Esophagus squamous epithelium (tissue), 5 donors: ENCODE measurements around the gene ANKRD28. TPM values are rescaled to one million over a fixed set of nuclear protein-coding genes. Genes with fewer than 3 reads are reported as not detected.

Experiments
- DNase-seq: peaks from one replicate; lab custom pipeline; 2025; lab: John Stamatoyannopoulos, UW
- H3K27ac ChIP-seq, 4 donors: fragments of 200-600 bp; sonication (generic); one replicate each; pipeline ENCODE4 v1.5.1; 2016 to 2019; ENCODE audit warnings: mild to moderate bottlenecking in 1 of 4
- H3K27me3 ChIP-seq, 4 donors: fragments of 200-600 bp; sonication (generic); 1 replicate in 3 of 4; 2 replicates in 1 of 4; pipeline versions ENCODE4 v1.5.1 to v1.6.0; 2017 to 2021; ENCODE audit warnings: antibody characterized with exemption in 1 of 4
- H3K36me3 ChIP-seq, 3 donors: fragments of 200-600 bp; sonication (generic); one replicate each; pipeline ENCODE4 v1.5.1; 2016 to 2019
- H3K4me1 ChIP-seq, 3 donors: fragments of 200-600 bp; sonication (generic); one replicate each; pipeline ENCODE4 v1.5.1; 2017 to 2019
- H3K4me3 ChIP-seq, 4 donors: fragments of 200-600 bp; sonication (generic); 1 replicate in 3 of 4; 2 replicates in 1 of 4; pipeline ENCODE4 v1.5.1; 2016 to 2019; ENCODE audit warnings: mild to moderate bottlenecking in 2 of 4, moderate library complexity in 1 of 4
- H3K9me3 ChIP-seq, 3 donors: fragments of 200-600 bp; sonication (generic); one replicate each; pipeline ENCODE4 v1.5.1; 2016 to 2019
- POLR2A ChIP-seq, 4 donors: fragments of 450-650 bp; IDR thresholded peaks; one replicate each; pipeline ENCODE4 v1.6.1; 2017; ENCODE audit warnings: antibody characterized with exemption in 4 of 4, mild to moderate bottlenecking in 4 of 4, moderate library complexity in 3 of 4
- WGBS, 2 donors: methylation state at CpG; one replicate each; pipeline ENCODE4 v1.1.5; 2018; 5-methylcytosine and 5-hydroxymethylcytosine counted together
- intact Hi-C: fragments of 100-400 bp; cut with DNase I; formaldehyde crosslinking; loops from one replicate; pipeline ENCODE4 v1.15.0; 2022
- total RNA-seq, 4 donors: library from RNA; depleted of rRNA; stranded (reverse); fragments of >200 nt; gene quantifications; one replicate each; pipeline ENCODE4 v1.1.0, GENCODE V29; 2016
- TF ChIP-seq, protein P1 (sequence below), 6 experiments: fragments of 450-650 bp in 4 of 6; fragments of 200-600 bp in 2 of 6; sonication (generic) in 2 of 6; IDR thresholded peaks; one replicate each; pipeline ENCODE4 v1.5.1; 2016 to 2019; ENCODE audit warnings: antibody characterized with exemption in 6 of 6, mild to moderate bottlenecking in 4 of 6, moderate library complexity in 4 of 6
- donor health status: DM: yes; HTN: yes; CAD: no.

ANKRD28 gene
- total RNA-seq, 4 donors from 2014 or later, result 20.8 to 49.6 (median 31.8) TPM

DNA sequence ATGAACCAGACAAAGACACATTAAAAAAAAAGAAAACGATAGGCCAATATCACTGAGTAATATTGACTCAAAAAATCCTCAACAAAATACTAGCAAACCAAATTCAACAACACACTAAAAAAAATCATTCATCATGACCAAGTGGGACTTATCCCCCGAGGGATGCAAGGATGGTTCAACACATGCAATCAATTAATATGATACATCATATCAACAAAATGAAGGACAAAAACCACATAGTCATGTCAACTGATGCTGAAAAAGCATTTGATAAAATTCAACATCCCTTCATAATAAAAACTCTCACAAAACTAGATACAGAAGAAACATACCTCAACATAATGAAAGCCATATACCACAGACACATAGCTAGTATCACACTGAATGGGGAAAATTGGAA is 41.8 kb upstream of the ANKRD28 start:
- H3K9me3 ChIP-seq, result peaks cover 0 to 7% (median 0%) of the 10 kb centered on the region in 3 donors
- H3K4me1 ChIP-seq, result no peaks in the 10 kb centered on the region
- no peak overlapping the region for H3K27ac ChIP-seq
- 79 to 100% methylated on average over 2 of the region's 2 CpGs for WGBS, 2 donors
- no peaks in the 10 kb centered on the region for H3K36me3 ChIP-seq
- no peak for TF ChIP-seq POLR2A (IDR thresholded peaks at IDR 0.05)
- TF ChIP-seq, protein P1, sequence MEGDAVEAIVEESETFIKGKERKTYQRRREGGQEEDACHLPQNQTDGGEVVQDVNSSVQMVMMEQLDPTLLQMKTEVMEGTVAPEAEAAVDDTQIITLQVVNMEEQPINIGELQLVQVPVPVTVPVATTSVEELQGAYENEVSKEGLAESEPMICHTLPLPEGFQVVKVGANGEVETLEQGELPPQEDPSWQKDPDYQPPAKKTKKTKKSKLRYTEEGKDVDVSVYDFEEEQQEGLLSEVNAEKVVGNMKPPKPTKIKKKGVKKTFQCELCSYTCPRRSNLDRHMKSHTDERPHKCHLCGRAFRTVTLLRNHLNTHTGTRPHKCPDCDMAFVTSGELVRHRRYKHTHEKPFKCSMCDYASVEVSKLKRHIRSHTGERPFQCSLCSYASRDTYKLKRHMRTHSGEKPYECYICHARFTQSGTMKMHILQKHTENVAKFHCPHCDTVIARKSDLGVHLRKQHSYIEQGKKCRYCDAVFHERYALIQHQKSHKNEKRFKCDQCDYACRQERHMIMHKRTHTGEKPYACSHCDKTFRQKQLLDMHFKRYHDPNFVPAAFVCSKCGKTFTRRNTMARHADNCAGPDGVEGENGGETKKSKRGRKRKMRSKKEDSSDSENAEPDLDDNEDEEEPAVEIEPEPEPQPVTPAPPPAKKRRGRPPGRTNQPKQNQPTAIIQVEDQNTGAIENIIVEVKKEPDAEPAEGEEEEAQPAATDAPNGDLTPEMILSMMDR (IDR thresholded peaks at IDR 0.05), result no peak
- DNase-seq, result no peak
- H3K27me3 ChIP-seq, result no peaks in the 10 kb centered on the region
- no peak overlapping the region for H3K4me3 ChIP-seq
- intact Hi-C loops, result no loop called here

DNA sequence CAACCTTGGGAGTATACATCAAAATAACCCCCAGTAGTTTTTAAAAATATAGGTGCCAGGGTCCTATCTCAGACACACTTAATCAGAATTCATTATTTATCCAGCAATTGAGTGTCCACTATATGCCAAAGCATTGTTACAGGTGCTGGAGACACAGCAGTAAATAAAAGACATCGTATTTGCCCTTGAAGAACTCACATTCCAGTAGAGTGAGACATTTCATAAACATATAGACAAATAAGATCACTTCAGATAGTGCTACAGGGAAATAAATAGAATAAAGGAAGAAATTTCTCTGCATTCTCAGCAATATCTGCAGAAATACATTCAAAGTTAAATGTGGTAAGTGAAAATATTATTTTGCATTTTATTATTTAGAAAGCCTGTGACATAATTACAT is 34.1 kb upstream of the ANKRD28 start:
- TF ChIP-seq, protein P1 (IDR thresholded peaks at IDR 0.05), result no peak
- no peak for TF ChIP-seq POLR2A (IDR thresholded peaks at IDR 0.05)
- no peak overlapping the region for H3K27ac ChIP-seq
- no peak overlapping the region for H3K4me3 ChIP-seq
- H3K4me1 ChIP-seq, result no peaks in the 10 kb centered on the region
- no peak for DNase-seq
- intact Hi-C loops, result no loop called here
- no peaks in the 10 kb centered on the region for H3K36me3 ChIP-seq
- H3K27me3 ChIP-seq, result no peaks in the 10 kb centered on the region
- WGBS, 2 donors, result 56 to 63% methylated on average over 1 of the region's 1 CpG
- H3K9me3 ChIP-seq, result no peaks in the 10 kb centered on the region

DNA sequence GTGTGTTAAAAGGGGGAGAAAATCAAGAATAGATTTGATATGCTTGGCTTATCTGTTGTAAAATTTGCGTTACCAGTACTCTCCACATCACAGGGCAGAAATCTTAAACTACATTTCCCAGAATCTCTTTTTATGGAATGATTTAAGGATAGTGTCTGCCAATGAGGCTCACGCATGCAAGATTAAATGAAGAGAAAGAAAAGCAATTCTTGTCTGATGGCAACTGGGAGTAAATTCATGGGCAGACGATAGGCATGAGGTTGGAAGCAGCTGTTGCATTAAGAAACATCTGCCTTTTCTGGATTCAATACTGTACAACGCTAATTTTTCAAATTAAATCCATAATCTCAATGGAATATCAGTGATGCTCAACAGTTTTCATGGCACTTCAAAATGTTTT is 27.2 kb upstream of the ANKRD28 start:
- Histone ChIP-seq H3K27me3 (no peaks in the 10 kb centered on the region), H3K4me1 (no peaks in the 10 kb centered on the region), H3K4me3 (no peak overlapping the region), H3K27ac (no peak overlapping the region), H3K9me3 (no peaks in the 10 kb centered on the region), H3K36me3 (no peaks in the 10 kb centered on the region)
- WGBS, 2 donors, result 82 to 87% methylated on average over 4 of the region's 4 CpGs
- no peak for DNase-seq
- intact Hi-C loops, result loop anchor here (10.0 kb wide), 1 partner anchor 220 kb away; no protein-coding TSS in a partner anchor
- TF ChIP-seq, protein P1 (IDR thresholded peaks at IDR 0.05), result no peak
- no peak for TF ChIP-seq POLR2A (IDR thresholded peaks at IDR 0.05)

- Histone ChIP-seq H3K9me3 (no peaks in the 10 kb centered on the region), H3K36me3 (no peaks in the 10 kb centered on the region), H3K27me3 (no peaks in the 10 kb centered on the region), H3K4me1 (no peaks in the 10 kb centered on the region), H3K4me3 (no peak overlapping the region), H3K27ac (no peak overlapping the region)
- TF ChIP-seq POLR2A (IDR thresholded peaks at IDR 0.05), result no peak
- TF ChIP-seq, protein P1 (IDR thresholded peaks at IDR 0.05), result no peak
- intact Hi-C loops, result loop anchor here (10.0 kb wide), 1 partner anchor 222 kb away; no protein-coding TSS in a partner anchor
- WGBS, 2 donors, result 94 to 96% methylated on average over 6 to 7 of the region's 7 CpGs
- DNase-seq, result no peak
Observed at GRCh38 chr3:15823092-15823491, 25.3 kb upstream of the ANKRD28 start.

DNA sequence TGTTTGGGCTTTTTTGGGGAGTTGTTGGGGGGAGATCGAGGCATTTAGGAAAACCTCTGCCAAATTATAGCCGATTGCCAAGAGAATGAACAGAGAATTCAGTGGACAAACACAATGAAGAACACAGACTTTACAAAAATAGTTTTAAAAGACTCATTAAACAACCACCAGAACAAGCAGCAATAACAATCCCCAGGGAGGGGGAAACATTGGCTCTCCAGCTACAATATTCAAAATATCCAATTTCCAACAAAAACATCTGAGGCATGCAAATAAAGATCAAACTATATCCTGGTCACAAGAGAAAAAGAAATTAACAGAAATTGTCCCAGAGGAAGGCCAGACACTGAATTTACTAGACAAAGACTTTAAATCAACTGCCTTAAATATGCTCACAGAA is 24.5 kb upstream of the ANKRD28 start:
- no peaks in the 10 kb centered on the region for H3K27me3 ChIP-seq
- no peaks in the 10 kb centered on the region for H3K9me3 ChIP-seq
- no peaks in the 10 kb centered on the region for H3K36me3 ChIP-seq
- H3K27ac ChIP-seq, result no peak overlapping the region
- no peaks in the 10 kb centered on the region for H3K4me1 ChIP-seq
- 70 to 86% methylated on average over 2 of the region's 2 CpGs for WGBS, 2 donors
- no peak overlapping the region for H3K4me3 ChIP-seq
- DNase-seq, result no peak
- no peak for TF ChIP-seq POLR2A (IDR thresholded peaks at IDR 0.05)
- TF ChIP-seq, protein P1 (IDR thresholded peaks at IDR 0.05), result no peak
- intact Hi-C loops, result loop anchor here (10.0 kb wide), 1 partner anchor 223 kb away; no protein-coding TSS in a partner anchor
